ENCODE measurements around the gene CHD8. TPM values are rescaled to one million over a fixed set of nuclear protein-coding genes. Genes with fewer than 3 reads are reported as not detected.

Gene CHD8
- total RNA-seq, 2 experiments from 2014 or later: 123 to 127 TPM

- Mint-ChIP-seq H3K4me3 (no peak overlapping the region), H3K27me3 (no peaks in the 10 kb centered on the region), H3K27ac (no peak overlapping the region), H3K36me3 (ENCODE audit: low read depth) (peaks cover 18% of the 10 kb centered on the region), H3K9me3 (no peaks in the 10 kb centered on the region), H3K4me1 (peaks cover 9% of the 10 kb centered on the region)
- CTCF ChIA-PET: no interaction called here
- POLR2A ChIA-PET: interaction anchor here (0.7 kb wide), 1 partner anchor 98 kb away, joined by 3 read pairs; no protein-coding TSS in a partner anchor
- no peak for DNase-seq
Measured at GRCh38 chr14:21347201-21347600, 108.7 kb downstream of the CHD8 start.

GRCh38 chr14:21346532-21347135 lies 109.3 kb downstream of the CHD8 start:
- ChIA-PET POLR2A (interaction anchor here (0.7 kb wide), 1 partner anchor 99 kb away, joined by 3 read pairs; no protein-coding TSS in a partner anchor), CTCF (interaction anchor here (0.6 kb wide), 1 partner anchor 264 kb away, joined by 3 read pairs; no protein-coding TSS in a partner anchor)
- Mint-ChIP-seq H3K4me3 (no peak overlapping the region), H3K9me3 (no peaks in the 10 kb centered on the region), H3K27me3 (no peaks in the 10 kb centered on the region), H3K4me1 (peaks cover 9% of the 10 kb centered on the region), H3K27ac (no peak overlapping the region), H3K36me3 (ENCODE audit: low read depth) (peaks cover 12% of the 10 kb centered on the region)
- no peak for DNase-seq

GRCh38 chr14:21343035-21343794 lies 112.7 kb downstream of the CHD8 start:
- H3K27ac Mint-ChIP-seq: no peak overlapping the region
- ChIA-PET POLR2A (no interaction called here), CTCF (interaction anchor here (0.6 to 0.7 kb wide), 3 partner anchors 44 to 111 kb away, joined by 3 to 4 read pairs (median 4); no protein-coding TSS in a partner anchor)
- no peaks in the 10 kb centered on the region for H3K9me3 Mint-ChIP-seq
- peaks cover 9% of the 10 kb centered on the region for H3K4me1 Mint-ChIP-seq
- no peaks in the 10 kb centered on the region for H3K27me3 Mint-ChIP-seq
- no peak for DNase-seq
- H3K36me3 Mint-ChIP-seq (ENCODE audit: low read depth): no peaks in the 10 kb centered on the region
- no peak overlapping the region for H3K4me3 Mint-ChIP-seq

Other genes starting within 250 kb of the CHD8 start
- 100 to 1,000 TPM; 684 to 863 TPM for gene HNRNPC, start 186.7 kb downstream of the CHD8 start, total RNA-seq
- gene RPGRIP1, start 176.0 kb downstream of the CHD8 start, total RNA-seq: not detected
- gene SUPT16H, start 72.1 kb downstream of the CHD8 start, total RNA-seq: 100 to 1,000 TPM; 125 to 139 TPM
- gene RAB2B, start 20.8 kb upstream of the CHD8 start, total RNA-seq: 10 to 100 TPM; 23.3 to 23.8 TPM
- gene TOX4, start 21.1 kb upstream of the CHD8 start, total RNA-seq: 10 to 100 TPM; 78.0 to 83.1 TPM
- gene METTL3, start 55.2 kb upstream of the CHD8 start, total RNA-seq: 10 to 100 TPM; 80.2 to 81.4 TPM
- 1 to 10 TPM; 1.9 to 2.2 TPM for gene SALL2, start 70.2 kb upstream of the CHD8 start, total RNA-seq
- gene OR10G3, start 124.0 kb upstream of the CHD8 start, total RNA-seq: not detected
- gene OR10G2, start 178.8 kb upstream of the CHD8 start, total RNA-seq: not detected
- not detected for gene OR4E2, start 197.7 kb upstream of the CHD8 start, total RNA-seq
- gene OR4E1, start 217.7 kb upstream of the CHD8 start, total RNA-seq: under 1 TPM; 0.05 to 0.23 TPM

Data from activated CD4-positive, alpha-beta T cell treated with anti-CD3 and anti-CD28 coated beads, Interleukin-2, amount 10 ng/mL, durations not matched to agents 7 days and 5 days (primary cell).